ENCODE data around the gene PRDM11. TPM values are rescaled to one million over a fixed set of nuclear protein-coding genes. Genes with fewer than 3 reads are reported as not detected.

PRDM11 gene
- total RNA-seq, 2 experiments from 2014 or later = 4.5 to 8.4 TPM

- Histone ChIP-seq H4K20me1 (ENCODE audit: insufficient read depth, low read length) (no peaks in the 10 kb centered on the region), H3K79me2 (ENCODE audit: insufficient read depth, low read depth, low read length) (no peaks in the 10 kb centered on the region), H3K27ac (ENCODE audit: low read depth, low read length, poor library complexity, severe bottlenecking) (no peak overlapping the region), H3K4me1 (ENCODE audit: insufficient read depth, low read length, poor library complexity, severe bottlenecking) (no peaks in the 10 kb centered on the region), H3K9me3 (ENCODE audit: low read length) (no peaks in the 10 kb centered on the region), H3K9me2 (ENCODE audit: insufficient read depth, low read length) (no peaks in the 10 kb centered on the region), H3K36me3 (ENCODE audit: insufficient read depth, low read length) (no peaks in the 10 kb centered on the region), H3K4me2 (ENCODE audit: low read length) (no peak overlapping the region), H2AFZ (ENCODE audit: low read length) (no peak overlapping the region), H3K4me3 (ENCODE audit: low read depth, low read length, poor library complexity, severe bottlenecking) (no peak overlapping the region)
- DNase-seq (ENCODE audit: low spot score) = no peak
- CTCF ChIA-PET (ENCODE audit: unreplicated experiment) = no interaction called here
- TF ChIP-seq CTCF (conservative IDR thresholded peaks at IDR 0.05; ENCODE audit: low read length) (no peak), EZH2phosphoT487 (IDR thresholded peaks at IDR 0.05; ENCODE audit: borderline replicate concordance, low read depth, low read length) (no peak)
- BruUV-seq (replicated peaks) = no TSS peak
- intact Hi-C loops (cut with micrococcal nuclease; ENCODE audit: unreplicated experiment) = no loop called here
- POLR2A ChIA-PET = interaction anchor here (0.6 kb wide), 1 partner anchor 25 kb away, joined by 3 read pairs; no protein-coding TSS in a partner anchor
These were observed 20.8 kb downstream of the PRDM11 start for GRCh38 chr11:45167283-45167682.

DNA sequence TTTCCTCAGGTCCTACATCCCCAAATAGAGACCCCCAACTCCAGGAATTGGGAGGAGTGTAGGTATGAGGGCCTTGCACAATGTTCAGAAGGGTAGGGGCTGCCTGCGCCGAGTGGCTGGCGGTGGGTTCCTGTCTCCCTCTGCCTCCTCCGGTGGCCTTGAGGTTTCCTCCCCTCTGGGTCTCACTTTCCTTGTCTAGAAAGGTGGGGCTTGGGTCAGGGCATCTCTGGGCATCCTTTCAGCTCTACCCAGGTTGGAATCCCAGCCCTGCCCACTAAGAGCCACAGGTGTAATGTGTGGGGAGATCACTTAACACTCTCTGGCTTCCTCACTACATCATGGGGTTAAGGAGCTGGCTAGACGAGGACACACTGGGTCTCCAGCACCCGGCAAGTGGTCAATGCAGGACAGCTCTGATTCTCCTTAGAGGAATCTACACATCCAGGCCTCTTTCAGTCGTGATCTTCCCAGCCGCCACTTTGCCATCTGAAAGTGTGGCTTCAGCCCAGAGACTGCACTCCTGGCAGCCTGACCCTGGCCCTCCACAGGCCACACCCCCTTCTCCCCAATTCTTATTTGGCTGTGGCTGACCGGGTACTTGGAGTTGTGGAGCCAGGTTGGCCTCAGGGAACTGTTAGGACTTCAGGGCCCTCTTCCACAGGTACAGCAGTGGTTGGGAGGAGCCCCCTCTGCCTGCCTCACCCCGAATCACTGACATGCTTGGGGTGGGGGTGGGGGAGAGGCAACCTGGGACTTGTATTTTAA lies 22.1 kb downstream of the PRDM11 start:
- no peaks in the 10 kb centered on the region for H3K36me3 ChIP-seq (ENCODE audit: insufficient read depth, low read length)
- CTCF ChIA-PET (ENCODE audit: unreplicated experiment) = no interaction called here
- H3K4me3 ChIP-seq (ENCODE audit: low read depth, low read length, poor library complexity, severe bottlenecking) = no peak overlapping the region
- TF ChIP-seq CTCF (conservative IDR thresholded peaks at IDR 0.05; ENCODE audit: low read length) = no peak
- no peak for TF ChIP-seq EZH2phosphoT487 (IDR thresholded peaks at IDR 0.05; ENCODE audit: borderline replicate concordance, low read depth, low read length)
- BruUV-seq (replicated peaks) = no TSS peak
- no peaks in the 10 kb centered on the region for H3K9me3 ChIP-seq (ENCODE audit: low read length)
- no peak overlapping the region for H2AFZ ChIP-seq (ENCODE audit: low read length)
- H3K9me2 ChIP-seq (ENCODE audit: insufficient read depth, low read length) = no peaks in the 10 kb centered on the region
- H3K79me2 ChIP-seq (ENCODE audit: insufficient read depth, low read depth, low read length) = no peaks in the 10 kb centered on the region
- H3K27ac ChIP-seq (ENCODE audit: low read depth, low read length, poor library complexity, severe bottlenecking) = no peak overlapping the region
- no peak overlapping the region for H3K4me2 ChIP-seq (ENCODE audit: low read length)
- no peaks in the 10 kb centered on the region for H3K4me1 ChIP-seq (ENCODE audit: insufficient read depth, low read length, poor library complexity, severe bottlenecking)
- POLR2A ChIA-PET = no interaction called here
- no peaks in the 10 kb centered on the region; the same call in 1 of the 2 replicates for H4K20me1 ChIP-seq (ENCODE audit: insufficient read depth, low read length)
- DNase-seq (ENCODE audit: low spot score) = no peak
- intact Hi-C loops (cut with micrococcal nuclease; ENCODE audit: unreplicated experiment) = no loop called here

DNA sequence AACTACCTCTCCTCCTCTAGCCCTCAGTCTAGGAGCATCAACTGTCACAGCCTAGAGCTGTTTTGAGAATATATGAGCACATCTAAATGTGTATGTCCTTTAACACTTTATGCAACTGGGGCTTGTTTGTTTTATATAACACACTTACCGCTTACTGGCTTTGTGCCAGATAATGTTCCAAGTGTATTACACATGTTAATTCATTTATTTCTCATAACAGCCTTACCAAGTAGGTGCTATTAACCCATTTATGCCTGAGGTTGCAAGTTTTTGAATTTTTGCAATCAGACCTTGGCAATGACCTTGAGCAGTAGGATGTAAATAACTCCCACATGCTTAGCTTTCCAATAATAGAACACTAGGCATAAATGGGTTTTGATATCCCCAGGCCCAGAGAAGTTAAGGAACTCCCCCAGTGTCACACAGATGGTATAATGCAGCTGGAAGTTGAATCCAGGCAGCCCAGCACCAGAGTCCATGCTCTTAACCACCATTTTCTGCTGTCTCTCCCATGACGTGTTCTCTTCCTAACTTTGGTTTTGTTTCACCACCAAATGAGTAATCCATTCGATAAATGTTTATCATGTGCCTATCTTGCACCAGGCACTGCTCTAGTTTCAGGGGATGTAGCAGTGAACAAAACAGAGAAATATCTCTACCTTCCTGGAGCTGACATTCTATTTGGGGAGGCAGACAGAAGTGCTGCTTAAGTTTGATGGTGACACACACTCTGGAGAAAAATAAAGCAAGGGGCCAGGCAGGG lies 23.1 kb downstream of the PRDM11 start:
- DNase-seq (ENCODE audit: low spot score) = no peak
- H4K20me1 ChIP-seq (ENCODE audit: insufficient read depth, low read length) = no peaks in the 10 kb centered on the region; the same call in 1 of the 2 replicates
- no peaks in the 10 kb centered on the region for H3K9me3 ChIP-seq (ENCODE audit: low read length)
- no peak overlapping the region for H3K4me3 ChIP-seq (ENCODE audit: low read depth, low read length, poor library complexity, severe bottlenecking)
- CTCF ChIA-PET (ENCODE audit: unreplicated experiment) = no interaction called here
- no TSS peak for BruUV-seq (replicated peaks)
- H2AFZ ChIP-seq (ENCODE audit: low read length) = no peak overlapping the region
- POLR2A ChIA-PET = no interaction called here
- H3K27ac ChIP-seq (ENCODE audit: low read depth, low read length, poor library complexity, severe bottlenecking) = no peak overlapping the region
- H3K9me2 ChIP-seq (ENCODE audit: insufficient read depth, low read length) = no peaks in the 10 kb centered on the region
- H3K4me1 ChIP-seq (ENCODE audit: insufficient read depth, low read length, poor library complexity, severe bottlenecking) = no peaks in the 10 kb centered on the region
- H3K36me3 ChIP-seq (ENCODE audit: insufficient read depth, low read length) = no peaks in the 10 kb centered on the region
- H3K4me2 ChIP-seq (ENCODE audit: low read length) = no peak overlapping the region
- no peak for TF ChIP-seq EZH2phosphoT487 (IDR thresholded peaks at IDR 0.05; ENCODE audit: borderline replicate concordance, low read depth, low read length)
- no peak for TF ChIP-seq CTCF (conservative IDR thresholded peaks at IDR 0.05; ENCODE audit: low read length)
- no peaks in the 10 kb centered on the region for H3K79me2 ChIP-seq (ENCODE audit: insufficient read depth, low read depth, low read length)
- intact Hi-C loops (cut with micrococcal nuclease; ENCODE audit: unreplicated experiment) = no loop called here

All from OCI-LY7 (cell line).